HuH-7.5 (cell line): ENCODE measurements around the gene PTGER2.

Source experiments
- DNase-seq: peaks from one replicate; pipeline ENCODE4 v3.0.0; 2011; ENCODE audit warnings: low spot score

Gene PTGER2

GRCh38 chr14:52305014-52305413 is 9.1 kb upstream of the PTGER2 start:
- DNase-seq, result no peak

- no peak for DNase-seq
Measured at GRCh38 chr14:52307376-52307775, 6.7 kb upstream of the PTGER2 start.

DNA sequence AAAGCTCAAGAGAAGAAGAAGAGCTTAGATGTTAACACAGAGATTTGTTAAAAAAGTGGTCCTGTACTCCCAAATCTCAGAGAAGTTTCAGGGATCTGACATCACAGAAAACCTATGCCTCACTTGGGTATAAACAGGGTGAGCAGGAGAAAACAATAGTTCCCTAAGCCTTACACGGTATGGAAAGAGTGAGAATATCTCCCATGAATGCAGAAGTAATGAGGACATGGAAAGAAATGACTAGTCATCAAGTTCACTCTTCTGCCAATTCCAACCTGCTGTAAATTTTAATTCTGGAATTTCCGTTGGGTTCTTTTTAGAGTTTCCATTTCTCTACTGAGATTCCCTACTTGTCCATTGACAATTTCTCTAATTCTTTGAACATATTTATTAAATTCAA is 6.2 kb upstream of the PTGER2 start:
- no peak for DNase-seq

DNA sequence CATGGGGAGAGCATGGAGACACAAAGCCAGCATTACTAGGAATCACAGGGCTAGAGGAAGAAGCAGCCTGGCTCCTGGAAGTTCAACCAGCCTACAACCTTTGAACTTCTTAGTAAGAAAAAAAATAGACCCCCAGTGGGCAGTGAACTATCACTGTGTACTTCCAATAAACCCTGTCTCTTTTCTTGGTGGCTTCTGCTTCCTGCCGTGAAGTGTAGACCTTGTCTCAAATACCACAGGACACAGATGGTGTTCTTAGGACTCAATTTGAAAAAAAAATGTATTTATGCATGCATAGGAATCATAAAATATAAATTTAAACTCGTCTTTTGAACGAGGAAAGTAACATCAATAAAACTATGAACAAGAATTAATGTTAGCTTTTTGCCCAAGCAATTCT is 3.6 kb upstream of the PTGER2 start:
- no peak for DNase-seq

- DNase-seq, result no peak
Measured at GRCh38 chr14:52312931-52313355, 1.2 kb upstream of the PTGER2 start.

DNA sequence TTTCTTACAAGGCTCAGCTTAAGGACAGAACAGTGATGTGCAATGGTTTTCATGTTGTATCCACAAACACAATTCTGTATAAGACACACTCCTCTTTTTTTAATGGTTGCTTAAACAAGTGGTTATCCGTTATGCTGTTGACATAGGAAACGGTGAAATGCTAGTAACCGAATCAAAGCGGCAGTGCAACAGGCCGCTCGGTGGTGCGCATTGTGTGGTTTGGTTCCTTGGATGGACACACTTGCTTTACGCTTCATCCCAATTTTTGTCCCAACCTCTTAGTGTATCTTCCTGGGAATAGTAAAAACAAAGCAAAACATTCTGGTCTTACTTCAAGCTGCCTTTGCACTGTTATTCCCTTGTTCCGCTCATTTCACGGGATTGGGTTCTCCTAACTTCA is 650 bp upstream of the PTGER2 start:
- no peak for DNase-seq

- DNase-seq, result no peak
Measured at GRCh38 chr14:52314595-52315354, 663 bp downstream of the PTGER2 start.

- DNase-seq, result no peak
Measured at GRCh38 chr14:52315355-52315718, 1.2 kb downstream of the PTGER2 start.

DNA sequence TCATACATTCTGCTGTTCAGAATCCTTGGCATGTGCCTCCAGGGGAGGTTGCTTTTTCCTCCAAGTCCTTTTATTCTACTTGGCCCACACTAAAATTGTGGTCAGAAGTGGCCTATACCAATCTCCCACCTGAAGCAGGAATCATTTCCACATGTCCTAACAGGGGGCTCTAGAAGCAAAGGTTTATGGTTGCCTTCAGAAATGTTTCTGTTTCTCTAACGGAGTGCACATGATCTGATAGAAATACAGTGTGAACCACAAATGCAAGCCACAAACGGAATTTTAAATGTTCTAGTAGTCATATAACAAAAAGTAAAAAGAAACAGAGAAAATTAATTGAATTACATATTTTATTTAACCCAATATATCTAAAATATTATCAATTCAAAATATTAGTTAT is 4.0 kb downstream of the PTGER2 start:
- no peak for DNase-seq

- no peak for DNase-seq
Measured at GRCh38 chr14:52318826-52319645, 4.9 kb downstream of the PTGER2 start.

DNA sequence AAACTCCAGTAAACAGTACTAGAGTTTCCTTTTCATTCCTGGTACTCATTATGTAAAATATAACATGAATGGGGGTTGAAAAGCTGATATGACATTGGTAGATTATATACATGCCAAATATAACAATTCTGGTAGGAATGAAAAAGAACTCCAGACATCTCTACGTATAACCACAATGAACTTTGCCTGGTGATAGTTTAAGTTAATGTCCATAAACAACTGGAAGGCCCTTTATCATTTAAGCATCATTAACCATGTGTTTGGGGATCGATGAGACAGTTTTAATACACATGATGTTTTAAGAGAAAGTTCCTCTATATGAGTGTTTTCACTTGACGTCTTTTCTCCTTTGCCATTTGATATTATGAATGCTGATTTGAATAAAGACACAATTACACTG is 5.8 kb downstream of the PTGER2 start:
- no peak for DNase-seq

GRCh38 chr14:52325126-52325525 is 11.0 kb downstream of the PTGER2 start:
- DNase-seq, result no peak

- no peak for DNase-seq
Measured at GRCh38 chr14:52325630-52326029, 11.5 kb downstream of the PTGER2 start.

DNA sequence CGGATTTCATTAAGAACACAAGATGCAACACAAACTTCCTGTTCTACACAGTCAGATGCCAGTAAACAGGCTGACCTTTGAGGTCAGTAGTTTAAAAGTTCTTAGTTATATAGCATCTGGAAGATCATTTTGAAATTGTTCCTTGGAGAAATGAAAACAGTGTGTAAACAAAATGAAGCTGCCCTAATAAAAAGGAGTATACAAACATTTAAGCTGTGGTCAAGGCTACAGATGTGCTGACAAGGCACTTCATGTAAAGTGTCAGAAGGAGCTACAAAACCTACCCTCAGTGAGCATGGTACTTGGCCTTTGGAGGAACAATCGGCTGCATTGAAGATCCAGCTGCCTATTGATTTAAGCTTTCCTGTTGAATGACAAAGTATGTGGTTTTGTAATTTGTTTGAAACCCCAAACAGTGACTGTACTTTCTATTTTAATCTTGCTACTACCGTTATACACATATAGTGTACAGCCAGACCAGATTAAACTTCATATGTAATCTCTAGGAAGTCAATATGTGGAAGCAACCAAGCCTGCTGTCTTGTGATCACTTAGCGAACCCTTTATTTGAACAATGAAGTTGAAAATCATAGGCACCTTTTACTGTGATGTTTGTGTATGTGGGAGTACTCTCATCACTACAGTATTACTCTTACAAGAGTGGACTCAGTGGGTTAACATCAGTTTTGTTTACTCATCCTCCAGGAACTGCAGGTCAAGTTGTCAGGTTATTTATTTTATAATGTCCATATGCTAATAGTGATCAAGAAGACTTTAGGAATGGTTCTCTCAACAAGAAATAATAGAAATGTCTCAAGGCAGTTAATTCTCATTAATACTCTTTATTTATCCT is 13.5 kb downstream of the PTGER2 start:
- no peak for DNase-seq

- no peak for DNase-seq
Measured at GRCh38 chr14:52328276-52328675, 14.2 kb downstream of the PTGER2 start.

- DNase-seq, result no peak
Measured at GRCh38 chr14:52329678-52330369, 15.7 kb downstream of the PTGER2 start.

GRCh38 chr14:52332269-52332668 is 18.2 kb downstream of the PTGER2 start:
- DNase-seq, result no peak

- no peak for DNase-seq
Measured at GRCh38 chr14:52333108-52333507, 19.0 kb downstream of the PTGER2 start.

GRCh38 chr14:52333823-52334657 is 19.9 kb downstream of the PTGER2 start:
- DNase-seq, result no peak

DNA sequence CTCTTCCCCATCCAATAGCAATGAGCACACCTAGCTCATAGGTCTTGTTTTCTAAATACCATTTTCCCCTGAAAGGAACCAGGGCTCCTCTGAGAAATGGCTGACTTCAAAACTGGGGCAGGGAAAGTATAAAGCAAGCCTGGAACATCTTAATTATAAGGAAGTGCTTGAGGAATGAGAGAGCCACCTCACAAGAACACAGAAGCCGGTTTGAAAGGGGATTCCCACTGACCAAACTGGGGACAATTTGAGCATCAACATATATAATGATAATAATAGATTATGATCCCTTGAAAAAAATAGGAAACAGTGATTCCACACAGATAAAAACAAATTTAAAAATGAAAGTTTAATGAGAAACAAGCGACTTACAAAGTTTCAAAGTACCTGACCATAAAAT is 22.1 kb downstream of the PTGER2 start:
- no peak for DNase-seq

DNA sequence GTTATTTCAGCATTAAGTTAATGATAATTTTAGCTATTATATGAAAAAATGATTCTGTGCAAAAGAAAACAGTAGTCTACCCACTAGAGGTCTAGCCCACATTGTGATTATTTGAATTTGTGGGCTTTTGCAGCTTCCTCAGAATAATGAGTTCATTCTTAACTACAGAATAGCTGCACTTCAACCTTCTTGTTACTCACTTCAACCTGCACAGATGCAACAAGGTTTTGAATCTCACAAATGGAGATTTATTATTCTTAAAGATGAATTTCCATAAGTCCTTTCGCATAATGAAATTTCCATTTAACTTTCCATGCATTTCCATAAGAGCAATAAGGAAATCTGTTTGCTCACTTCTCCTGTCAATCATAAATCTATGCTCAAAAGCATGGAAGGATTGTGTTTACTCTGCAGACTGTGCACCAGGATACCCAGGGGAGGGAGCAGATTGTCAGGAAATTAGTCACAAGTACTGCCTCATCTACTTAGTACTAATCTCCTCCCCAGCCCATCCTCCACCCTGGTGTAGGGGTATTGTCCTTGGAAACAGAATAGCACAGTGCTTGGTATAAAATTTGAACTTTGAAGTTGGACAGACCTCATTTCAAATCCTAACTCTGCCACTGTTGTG is 24.1 kb downstream of the PTGER2 start:
- no peak for DNase-seq
